ENCODE measurements around the gene PIAS3.
"Not testable (repeated sequence)": the region's sequence is repeated elsewhere in the genome, so short reads cannot be mapped to it uniquely, and the experiment has no call there.

PIAS3 gene

GRCh38 chr1:145849356-145850160 is 9.3 kb downstream of the PIAS3 start:
- H3K4me3 ChIP-seq (ENCODE audit: extremely low read depth, insufficient read depth, low read length, poor library complexity, severe bottlenecking): no peak overlapping the region
- no peaks in the 10 kb centered on the region for H3K9me3 ChIP-seq (ENCODE audit: control insufficient read depth, low read length)
- 82 to 92% methylated on average over 6 to 10 of the region's 15 CpGs for WGBS, 2 experiments (ENCODE audit: insufficient coverage in 2 of 2)
- peaks cover 71% of the 10 kb centered on the region for H3K36me3 ChIP-seq (ENCODE audit: control insufficient read depth, insufficient read depth, low read length)
- H3K4me1 ChIP-seq (ENCODE audit: control insufficient read depth, insufficient read depth, low read length, poor library complexity, severe bottlenecking): peaks cover 9% of the 10 kb centered on the region
- H3K27ac ChIP-seq (ENCODE audit: low read depth, low read length, severe bottlenecking): no peak overlapping the region

- peaks cover 61% of the 10 kb centered on the region for H3K36me3 ChIP-seq (ENCODE audit: control insufficient read depth, insufficient read depth, low read length)
- WGBS, 2 experiments (ENCODE audit: insufficient coverage in 2 of 2): 92 to 97% methylated on average over 2 to 3 of the region's 3 CpGs
- H3K4me1 ChIP-seq (ENCODE audit: control insufficient read depth, insufficient read depth, low read length, poor library complexity, severe bottlenecking): peaks cover 9% of the 10 kb centered on the region
- no peak overlapping the region for H3K4me3 ChIP-seq (ENCODE audit: extremely low read depth, insufficient read depth, low read length, poor library complexity, severe bottlenecking)
- no peak overlapping the region for H3K27ac ChIP-seq (ENCODE audit: low read depth, low read length, severe bottlenecking)
- no peaks in the 10 kb centered on the region for H3K9me3 ChIP-seq (ENCODE audit: control insufficient read depth, low read length)
Measured at GRCh38 chr1:145847827-145848226, 11.1 kb downstream of the PIAS3 start.

GRCh38 chr1:145846201-145846612 is 12.7 kb downstream of the PIAS3 start:
- peaks cover 60% of the 10 kb centered on the region for H3K36me3 ChIP-seq (ENCODE audit: control insufficient read depth, insufficient read depth, low read length)

GRCh38 chr1:145845514-145846161 is 13.2 kb downstream of the PIAS3 start, which contains the start of gene NUDT17:
TSS of gene NUDT17 (plus strand) at chr1:145845630. CDS start at chr1:145845641, 11 bp downstream.
- Histone ChIP-seq H3K36me3 (ENCODE audit: control insufficient read depth, insufficient read depth, low read length) (peaks cover 60% of the 10 kb centered on the region), H3K4me1 (ENCODE audit: control insufficient read depth, insufficient read depth, low read length, poor library complexity, severe bottlenecking) (peaks cover 9% of the 10 kb centered on the region), H3K9me3 (ENCODE audit: control insufficient read depth, low read length) (no peaks in the 10 kb centered on the region), H3K4me3 (ENCODE audit: extremely low read depth, insufficient read depth, low read length, poor library complexity, severe bottlenecking) (peak within 1 kb of the TSS; percentile 48), H3K27ac (ENCODE audit: low read depth, low read length, severe bottlenecking) (peak within 1 kb of the TSS; percentile 19)
- 4 to 5% methylated on average over 42 to 49 of the region's 50 CpGs for WGBS, 2 experiments (ENCODE audit: insufficient coverage in 2 of 2)

More at GRCh38 chr1:145846201-145846612, 12.7 kb downstream of the PIAS3 start:
- H3K9me3 ChIP-seq (ENCODE audit: control insufficient read depth, low read length): no peaks in the 10 kb centered on the region
- peak overlapping the region; percentile 19 for H3K27ac ChIP-seq (ENCODE audit: low read depth, low read length, severe bottlenecking)
- H3K4me3 ChIP-seq (ENCODE audit: extremely low read depth, insufficient read depth, low read length, poor library complexity, severe bottlenecking): peak overlapping the region; percentile 48
- peaks cover 9% of the 10 kb centered on the region for H3K4me1 ChIP-seq (ENCODE audit: control insufficient read depth, insufficient read depth, low read length, poor library complexity, severe bottlenecking)
- WGBS, 2 experiments (ENCODE audit: insufficient coverage in 2 of 2): 100% methylated on average over 2 of the region's 3 CpGs

GRCh38 chr1:145845144-145845513 is 13.8 kb downstream of the PIAS3 start:
- Histone ChIP-seq H3K4me1 (ENCODE audit: control insufficient read depth, insufficient read depth, low read length, poor library complexity, severe bottlenecking) (peaks cover 5% of the 10 kb centered on the region), H3K9me3 (ENCODE audit: control insufficient read depth, low read length) (no peaks in the 10 kb centered on the region), H3K27ac (ENCODE audit: low read depth, low read length, severe bottlenecking) (no peak overlapping the region), H3K36me3 (ENCODE audit: control insufficient read depth, insufficient read depth, low read length) (peaks cover 60% of the 10 kb centered on the region), H3K4me3 (ENCODE audit: extremely low read depth, insufficient read depth, low read length, poor library complexity, severe bottlenecking) (peak overlapping the region; percentile 48)
- 20 to 26% methylated on average over 4 of the region's 4 CpGs for WGBS, 2 experiments (ENCODE audit: insufficient coverage in 2 of 2)

- Histone ChIP-seq H3K4me1 (ENCODE audit: control insufficient read depth, insufficient read depth, low read length, poor library complexity, severe bottlenecking) (no peaks in the 10 kb centered on the region), H3K36me3 (ENCODE audit: control insufficient read depth, insufficient read depth, low read length) (peaks cover 60% of the 10 kb centered on the region), H3K4me3 (ENCODE audit: extremely low read depth, insufficient read depth, low read length, poor library complexity, severe bottlenecking) (no peak overlapping the region), H3K9me3 (ENCODE audit: control insufficient read depth, low read length) (no peaks in the 10 kb centered on the region), H3K27ac (ENCODE audit: low read depth, low read length, severe bottlenecking) (no peak overlapping the region)
- 100% methylated on average over 1 of the region's 3 CpGs; no CpG with 5 or more reads in 1 of the 2 experiments for WGBS, 2 experiments (ENCODE audit: insufficient coverage in 2 of 2)
Measured at GRCh38 chr1:145843031-145843430, 15.8 kb downstream of the PIAS3 start.

GRCh38 chr1:145837656-145838055 is 21.2 kb downstream of the PIAS3 start:
- 100% methylated on average over 1 of the region's 1 CpG; no CpG with 5 or more reads in 1 of the 2 experiments for WGBS, 2 experiments (ENCODE audit: insufficient coverage in 2 of 2)
- H3K36me3 ChIP-seq (ENCODE audit: control insufficient read depth, insufficient read depth, low read length): peaks cover 99% of the 10 kb centered on the region

GRCh38 chr1:145830810-145831209 is 28.1 kb downstream of the PIAS3 start:
- 92% methylated on average over 2 of the region's 2 CpGs; no CpG with 5 or more reads in 1 of the 2 experiments for WGBS, 2 experiments (ENCODE audit: insufficient coverage in 2 of 2)

More at GRCh38 chr1:145837656-145838055, 21.2 kb downstream of the PIAS3 start:
- Histone ChIP-seq H3K9me3 (ENCODE audit: control insufficient read depth, low read length) (no peaks in the 10 kb centered on the region), H3K4me3 (ENCODE audit: extremely low read depth, insufficient read depth, low read length, poor library complexity, severe bottlenecking) (no peak overlapping the region), H3K27ac (ENCODE audit: low read depth, low read length, severe bottlenecking) (no peak overlapping the region), H3K4me1 (ENCODE audit: control insufficient read depth, insufficient read depth, low read length, poor library complexity, severe bottlenecking) (no peaks in the 10 kb centered on the region)

GRCh38 chr1:145828367-145829026 is 30.4 kb downstream of the PIAS3 start:
- Histone ChIP-seq H3K4me3 (ENCODE audit: extremely low read depth, insufficient read depth, low read length, poor library complexity, severe bottlenecking) (no peak overlapping the region), H3K9me3 (ENCODE audit: control insufficient read depth, low read length) (no peaks in the 10 kb centered on the region), H3K27ac (ENCODE audit: low read depth, low read length, severe bottlenecking) (no peak overlapping the region), H3K4me1 (ENCODE audit: control insufficient read depth, insufficient read depth, low read length, poor library complexity, severe bottlenecking) (no peaks in the 10 kb centered on the region), H3K36me3 (ENCODE audit: control insufficient read depth, insufficient read depth, low read length) (peaks cover 78% of the 10 kb centered on the region)

More at GRCh38 chr1:145830810-145831209, 28.1 kb downstream of the PIAS3 start:
- H3K27ac ChIP-seq (ENCODE audit: low read depth, low read length, severe bottlenecking); H3K9me3 ChIP-seq (ENCODE audit: control insufficient read depth, low read length); H3K4me3 ChIP-seq (ENCODE audit: extremely low read depth, insufficient read depth, low read length, poor library complexity, severe bottlenecking); H3K4me1 ChIP-seq (ENCODE audit: control insufficient read depth, insufficient read depth, low read length, poor library complexity, severe bottlenecking): not testable (repeated sequence)
- H3K36me3 ChIP-seq (ENCODE audit: control insufficient read depth, insufficient read depth, low read length): peaks cover 98% of the 10 kb centered on the region

- Histone ChIP-seq H3K4me1 (ENCODE audit: control insufficient read depth, insufficient read depth, low read length, poor library complexity, severe bottlenecking) (no peaks in the 10 kb centered on the region), H3K9me3 (ENCODE audit: control insufficient read depth, low read length) (no peaks in the 10 kb centered on the region), H3K36me3 (ENCODE audit: control insufficient read depth, insufficient read depth, low read length) (peaks cover 73% of the 10 kb centered on the region), H3K27ac (ENCODE audit: low read depth, low read length, severe bottlenecking) (no peak overlapping the region), H3K4me3 (ENCODE audit: extremely low read depth, insufficient read depth, low read length, poor library complexity, severe bottlenecking) (no peak overlapping the region)
Measured at GRCh38 chr1:145827966-145828365, 30.9 kb downstream of the PIAS3 start.

Measured in mesodermal cell (in vitro differentiated cells).